GM18507 (cell line): ENCODE data around the gene ASTE1.
"Not testable (repeated sequence)": the region's sequence is repeated elsewhere in the genome, so short reads cannot be mapped to it uniquely, and the experiment has no call there.

Experiments used
- DNase-seq: peaks from one replicate; pipeline ENCODE4 v3.0.0; 2011; ENCODE audit warnings: low read depth; ENCODE audit not compliant: insufficient read length; ENCODE audit errors: extremely low spot score
- FAIRE-seq: peaks from 2 replicates; lab custom pipeline; 2011; peaks lifted over from hg19 to GRCh38; lab: Jason Lieb, UNC

ASTE1 gene, protein sequence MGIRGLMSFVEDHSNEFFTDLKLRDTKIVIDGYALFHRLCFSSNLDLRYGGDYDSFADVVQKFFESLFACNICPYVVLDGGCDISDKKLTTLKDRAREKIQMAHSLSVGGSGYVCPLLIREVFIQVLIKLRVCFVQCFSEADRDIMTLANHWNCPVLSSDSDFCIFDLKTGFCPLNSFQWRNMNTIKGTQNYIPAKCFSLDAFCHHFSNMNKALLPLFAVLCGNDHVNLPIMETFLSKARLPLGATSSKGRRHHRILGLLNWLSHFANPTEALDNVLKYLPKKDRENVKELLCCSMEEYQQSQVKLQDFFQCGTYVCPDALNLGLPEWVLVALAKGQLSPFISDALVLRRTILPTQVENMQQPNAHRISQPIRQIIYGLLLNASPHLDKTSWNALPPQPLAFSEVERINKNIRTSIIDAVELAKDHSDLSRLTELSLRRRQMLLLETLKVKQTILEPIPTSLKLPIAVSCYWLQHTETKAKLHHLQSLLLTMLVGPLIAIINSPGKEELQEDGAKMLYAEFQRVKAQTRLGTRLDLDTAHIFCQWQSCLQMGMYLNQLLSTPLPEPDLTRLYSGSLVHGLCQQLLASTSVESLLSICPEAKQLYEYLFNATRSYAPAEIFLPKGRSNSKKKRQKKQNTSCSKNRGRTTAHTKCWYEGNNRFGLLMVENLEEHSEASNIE

DNA sequence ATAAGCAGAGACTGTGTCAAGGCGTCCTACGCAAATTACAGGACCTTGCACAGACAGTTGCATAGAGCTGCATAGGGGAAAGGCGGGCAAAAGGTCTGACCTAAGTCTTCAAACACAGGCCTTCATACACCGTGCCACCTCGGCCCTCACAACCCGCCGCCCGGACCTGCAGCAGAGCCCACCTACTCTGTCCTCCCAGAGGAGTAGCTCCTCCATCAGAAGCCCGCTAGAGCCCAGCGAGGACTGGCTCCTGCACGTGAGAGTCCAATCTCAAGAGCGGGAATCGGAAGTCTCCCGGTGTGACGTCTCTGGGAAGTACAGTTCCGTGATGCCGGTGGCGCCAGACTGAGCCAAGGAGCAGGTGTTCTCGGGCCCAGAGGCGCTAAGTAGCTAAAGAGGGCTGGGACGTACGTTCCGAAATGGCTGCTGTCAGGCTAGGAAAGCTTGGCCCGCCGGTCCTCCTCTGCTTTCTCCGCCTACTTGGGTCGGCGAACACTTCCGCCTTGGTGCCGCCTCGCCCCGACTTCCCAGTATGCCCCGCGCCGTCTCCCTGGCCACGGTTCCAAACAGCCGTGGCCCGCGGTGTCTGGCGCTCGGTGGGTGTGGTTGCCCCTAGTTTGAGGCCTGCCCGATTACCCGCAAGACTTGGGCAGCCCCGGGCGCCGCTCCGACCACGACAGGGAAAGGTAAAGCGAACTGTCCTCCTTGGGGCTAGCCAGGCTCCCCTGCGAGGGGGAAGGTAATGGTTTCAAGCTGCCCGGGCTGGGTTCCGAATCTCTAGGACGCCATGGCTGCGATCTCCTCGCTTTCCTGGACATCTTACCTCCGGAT lies at the start of gene ASTE1, which contains the start of gene NEK11:
ASTE1 (minus strand) TSS at position 505 of the 831 bp plus-strand sequence. CDS start 1,519 bp downstream, outside the sequence.
NEK11 (plus strand) TSS at position 557 of the 831 bp plus-strand sequence. CDS start 2,832 bp downstream, outside the sequence.
- FAIRE-seq: peak; percentile 96
- peak; percentile 79 for DNase-seq

DNA sequence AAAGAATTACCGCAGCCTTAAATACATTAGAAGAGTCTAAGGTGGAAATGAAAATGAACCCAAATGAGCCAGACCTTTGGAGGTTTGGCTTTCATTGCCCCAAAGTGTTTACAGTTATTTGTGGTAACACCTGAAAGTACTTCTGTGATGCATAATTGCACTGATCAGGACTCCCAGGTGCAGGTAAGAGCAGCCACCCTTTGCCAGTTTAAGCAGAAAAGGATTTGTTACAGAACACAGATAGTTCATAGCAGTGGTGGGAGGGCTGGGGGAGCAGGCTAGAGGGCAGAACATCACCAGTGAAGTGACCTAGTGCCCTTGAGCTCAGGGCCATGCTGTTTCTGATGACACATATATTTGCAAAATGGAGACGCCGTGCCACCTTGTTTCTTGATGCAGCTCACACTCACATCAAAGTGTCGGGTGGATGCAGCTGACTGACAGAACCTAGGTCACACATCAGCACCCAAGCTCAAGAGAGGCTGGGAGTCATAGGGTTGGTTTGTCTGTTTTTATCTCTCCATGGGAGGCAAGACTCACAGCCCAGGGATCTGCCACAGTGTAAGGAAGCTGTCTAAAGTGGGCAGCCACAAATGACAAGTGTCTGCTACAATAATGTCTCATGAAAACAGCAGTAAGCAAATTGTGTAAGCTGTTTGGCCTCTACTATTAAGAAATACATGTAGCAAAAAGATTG lies 49.2 kb upstream of the ASTE1 start:
- FAIRE-seq: no peak
- DNase-seq: no peak

DNA sequence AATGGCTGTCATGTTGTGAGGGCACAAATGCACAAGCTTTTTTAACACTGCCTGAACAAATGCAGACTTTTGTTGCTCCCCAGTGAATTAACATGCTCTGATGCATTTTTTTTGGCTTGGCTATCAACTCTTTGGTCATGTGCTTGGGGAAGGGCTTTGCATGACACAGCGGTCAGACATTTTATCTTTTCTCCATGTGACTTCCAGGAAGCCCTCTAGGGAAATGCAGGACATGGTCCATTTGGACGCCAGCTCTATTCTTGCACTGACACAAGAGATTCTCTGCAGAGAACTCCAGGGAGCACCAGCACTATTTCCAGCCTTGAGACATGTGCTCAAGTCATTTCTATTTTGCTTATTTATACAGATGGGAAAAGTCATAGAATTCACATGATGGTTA lies 46.2 kb upstream of the ASTE1 start:
- DNase-seq (no peak), FAIRE-seq (no peak)

- FAIRE-seq (no peak), DNase-seq (no peak)
These were observed 45.5 kb upstream of the ASTE1 start for GRCh38 chr3:131072099-131072559.

GRCh38 chr3:131067983-131068382 lies 41.4 kb upstream of the ASTE1 start:
- FAIRE-seq: peak; percentile 31
- no peak for DNase-seq

DNA sequence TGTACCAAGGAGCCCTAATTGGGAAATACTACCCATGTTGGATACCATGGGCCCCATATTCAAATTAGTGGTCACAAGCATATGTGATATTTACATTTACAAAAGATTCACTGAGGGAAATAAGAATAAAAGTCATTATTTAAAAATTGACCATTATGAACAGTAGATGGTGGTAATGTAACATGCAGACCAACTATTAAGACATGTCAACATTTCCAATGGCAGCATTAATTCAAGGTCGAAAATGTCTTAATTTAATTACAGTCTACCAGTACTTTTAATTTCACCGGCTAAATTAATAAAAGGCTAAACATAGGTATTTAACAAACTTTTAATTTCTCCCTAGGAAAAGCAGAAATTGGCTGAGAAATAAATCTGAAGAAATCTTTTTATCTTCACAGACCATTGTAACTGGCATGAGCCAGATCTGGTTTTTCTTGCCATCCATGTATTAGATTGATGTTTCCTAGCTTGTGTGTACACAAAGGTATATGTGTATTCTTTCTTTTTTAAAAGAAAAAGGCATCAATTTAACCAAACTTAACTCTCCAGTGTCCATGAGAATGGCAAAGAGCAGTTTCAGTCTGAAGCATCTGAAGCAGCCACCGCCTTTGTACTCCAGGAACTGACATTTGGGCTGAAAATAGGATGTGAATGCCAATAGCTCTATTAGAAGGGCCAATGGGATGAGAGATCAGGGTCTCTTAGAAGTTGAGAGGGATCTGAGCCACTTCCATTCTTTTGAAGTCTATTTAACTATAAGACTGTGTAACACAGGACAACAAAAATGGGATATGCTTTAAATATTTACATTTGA lies 26.6 kb upstream of the ASTE1 start:
- FAIRE-seq (no peak), DNase-seq (no peak)

DNA sequence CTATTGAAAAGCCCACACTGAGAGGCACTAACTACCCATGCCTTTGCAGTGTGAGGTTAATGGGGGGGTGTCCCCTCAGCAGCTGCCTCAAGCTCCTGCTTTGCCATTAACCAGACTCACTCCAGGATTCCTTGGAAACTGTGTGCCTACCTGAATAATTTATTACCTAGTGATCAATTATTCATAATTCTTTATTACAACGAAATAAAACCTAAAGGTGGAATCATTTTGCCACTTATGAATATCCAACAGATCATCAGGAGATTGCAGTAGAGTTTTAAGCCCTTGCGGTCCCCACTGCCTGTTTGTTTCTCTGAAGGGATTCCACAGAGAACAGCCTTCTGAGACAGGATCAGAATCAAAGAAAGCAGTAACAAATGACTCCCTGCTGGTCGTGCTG lies 23.4 kb upstream of the ASTE1 start:
- no peak for DNase-seq
- FAIRE-seq: no peak

DNA sequence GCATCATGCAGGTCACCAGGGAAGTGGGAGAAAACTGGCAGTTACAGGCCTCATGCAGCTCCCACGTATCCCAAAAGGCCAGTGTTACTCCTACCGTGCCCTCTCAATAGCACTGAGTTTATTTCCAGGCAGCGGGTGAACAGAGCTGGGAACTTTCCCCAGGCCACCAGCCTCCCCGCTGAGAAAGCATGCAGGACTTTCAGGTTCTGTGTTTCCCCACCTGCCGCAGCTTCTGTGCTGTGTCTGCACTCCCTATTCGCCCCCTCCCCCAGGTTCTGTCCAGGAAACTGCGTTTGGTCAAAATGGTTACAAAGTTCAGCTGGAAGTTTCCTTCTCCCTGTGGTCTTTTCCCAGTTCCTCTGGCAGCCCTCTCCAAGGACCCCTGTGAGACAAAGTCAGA lies 21.4 kb upstream of the ASTE1 start:
- FAIRE-seq: no peak
- DNase-seq: no peak

DNA sequence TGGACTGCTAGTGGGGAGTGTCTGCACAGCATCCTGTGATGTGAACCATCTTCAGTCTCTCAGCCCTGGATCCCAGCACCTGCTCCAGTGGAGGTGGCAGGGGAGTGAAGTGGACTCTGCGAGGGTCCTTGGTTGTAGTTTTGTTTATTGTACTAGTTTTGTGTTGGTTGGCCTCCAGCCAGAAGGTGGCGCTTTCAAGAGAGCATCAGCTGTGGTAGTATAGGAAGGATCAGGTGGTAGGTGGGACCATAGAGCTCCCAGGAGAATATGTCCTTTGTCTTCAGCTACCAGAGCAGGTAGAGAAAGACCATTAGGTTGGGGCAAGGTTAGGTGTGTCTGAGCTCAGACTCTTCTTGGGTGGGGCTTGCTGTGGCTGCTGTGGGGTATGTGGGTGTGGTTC lies 21.0 kb upstream of the ASTE1 start:
- FAIRE-seq: no peak
- DNase-seq: no peak

DNA sequence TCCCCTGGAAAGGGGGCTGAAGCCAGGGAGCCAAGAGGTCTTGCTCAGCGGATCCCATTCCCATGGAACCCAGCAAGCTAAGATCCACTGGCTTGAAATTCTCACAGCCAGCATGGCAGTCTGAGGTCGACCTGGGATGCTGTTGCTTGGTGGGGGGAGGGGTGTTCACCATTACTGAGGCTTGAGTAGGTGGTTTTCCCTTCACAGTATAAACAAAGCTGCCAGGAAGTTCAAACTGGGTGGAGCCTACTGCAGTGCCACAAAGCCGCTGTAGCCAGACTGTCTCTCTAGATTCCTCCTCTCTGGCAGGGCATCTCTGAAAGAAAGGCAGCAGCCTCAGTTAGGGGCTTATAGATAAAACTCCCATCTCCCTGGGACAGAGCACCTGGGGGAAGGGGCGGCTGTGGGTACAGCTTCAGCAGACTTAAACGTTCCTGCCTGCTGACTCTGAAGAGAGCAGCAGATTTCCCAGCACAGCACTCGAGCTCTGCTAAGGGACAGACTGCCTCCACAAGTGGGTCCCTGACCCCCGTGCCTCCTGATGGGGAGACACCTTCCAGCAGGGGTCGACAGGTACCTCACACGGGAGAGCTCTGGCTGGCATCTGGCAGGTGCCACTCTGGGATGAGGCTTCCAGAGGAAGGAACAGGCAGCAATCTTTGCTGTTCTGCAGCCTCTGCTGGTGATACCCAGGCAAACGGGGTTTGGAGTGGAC lies 15.8 kb upstream of the ASTE1 start:
- not testable (repeated sequence) for DNase-seq, FAIRE-seq

DNA sequence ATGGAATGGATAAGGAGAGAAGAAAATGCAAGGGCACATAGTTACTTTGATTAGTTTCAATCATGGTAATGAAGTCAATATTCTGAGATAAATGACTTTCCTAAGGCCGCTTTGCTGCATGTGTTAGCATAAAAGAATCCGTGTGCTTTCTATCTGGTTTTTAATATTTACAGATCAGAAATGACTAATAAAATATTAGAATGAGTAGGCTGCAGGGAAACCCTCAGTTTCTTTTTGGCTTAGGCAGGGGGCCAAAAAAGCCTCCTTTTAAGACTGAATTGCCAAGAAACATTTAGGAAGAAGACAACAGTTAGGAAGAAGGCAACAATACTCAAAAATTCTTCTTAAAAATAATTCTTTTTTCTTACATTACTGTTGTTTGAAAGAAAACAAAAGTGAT lies 11.7 kb upstream of the ASTE1 start:
- DNase-seq (no peak), FAIRE-seq (no peak)

DNA sequence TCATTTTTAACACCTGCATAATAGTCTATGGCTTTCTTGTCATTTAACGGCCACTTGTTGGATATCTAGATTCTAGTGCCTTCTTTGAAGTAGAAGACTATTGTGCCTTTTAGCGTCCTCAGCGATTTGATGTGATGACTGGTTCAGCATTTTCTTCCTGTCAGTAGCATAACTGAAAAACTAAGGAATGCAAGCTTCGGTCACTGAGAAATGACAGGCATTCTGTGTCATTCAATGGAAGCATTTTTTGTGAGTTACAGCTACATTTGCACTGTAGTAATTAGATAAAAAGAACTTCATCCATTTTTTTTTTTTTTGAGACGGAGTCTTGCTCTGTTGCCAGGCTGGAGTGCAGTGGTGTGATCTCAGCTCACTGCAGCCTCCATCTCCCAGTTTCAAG lies 10.4 kb upstream of the ASTE1 start:
- DNase-seq: no peak
- no peak for FAIRE-seq

DNA sequence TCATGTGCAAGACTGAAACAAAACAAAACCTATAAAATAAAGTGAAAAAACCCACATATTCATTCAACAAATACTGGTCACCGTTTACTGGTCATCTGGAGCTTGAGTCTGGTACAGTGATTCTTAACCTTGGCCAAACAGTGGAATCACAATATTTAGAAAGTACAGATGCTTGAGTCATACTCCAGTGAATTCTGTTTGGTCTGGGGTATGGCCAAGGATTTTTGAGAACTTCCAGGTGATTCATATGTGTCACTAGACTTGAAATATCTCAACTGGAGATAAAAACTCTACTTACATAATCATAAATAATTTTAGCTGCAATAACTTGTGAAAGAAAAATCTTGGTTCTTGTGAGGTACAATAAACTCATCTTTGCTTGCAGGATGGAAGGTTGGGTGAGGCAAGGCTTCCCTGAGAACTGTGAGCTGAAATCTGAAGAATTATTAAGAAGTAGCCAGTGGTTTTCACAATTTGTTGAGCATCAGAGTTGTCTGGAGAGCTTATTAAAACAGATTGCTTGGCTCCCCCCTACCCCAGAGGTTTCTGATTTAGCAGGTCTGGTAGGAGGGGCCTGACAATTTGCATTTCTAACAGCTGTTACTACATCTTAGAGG lies 9.7 kb upstream of the ASTE1 start:
- no peak for FAIRE-seq
- DNase-seq: no peak

DNA sequence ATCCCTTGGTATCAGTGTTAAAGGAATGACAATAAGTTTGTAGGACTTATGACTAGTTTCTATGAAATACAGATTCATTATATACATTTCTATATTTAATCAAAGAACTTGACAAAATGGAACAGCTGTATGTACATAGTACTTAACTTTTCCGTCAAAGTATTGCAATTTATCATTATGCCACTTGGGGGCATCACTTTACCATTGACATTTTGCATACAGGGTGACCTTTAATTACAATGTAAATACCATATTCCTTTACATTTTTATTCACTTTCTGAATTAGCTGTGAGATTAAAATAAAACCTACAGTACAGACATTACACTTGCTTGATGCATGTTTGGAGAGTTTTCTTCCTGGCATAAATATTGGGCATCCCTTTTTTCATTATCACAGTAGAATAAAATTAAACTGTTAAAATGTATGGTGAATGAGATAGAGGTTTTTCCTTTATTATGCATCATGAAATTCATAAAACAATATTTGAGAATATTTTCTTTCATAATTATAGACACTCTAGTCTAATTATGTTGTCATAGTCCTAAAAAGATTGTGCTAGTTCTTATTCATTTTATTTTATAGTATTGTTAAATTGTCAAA lies 7.0 kb upstream of the ASTE1 start:
- DNase-seq (peak; percentile 15), FAIRE-seq (peak; percentile 81)

- DNase-seq (no peak), FAIRE-seq (no peak)
These were observed 5.0 kb upstream of the ASTE1 start for GRCh38 chr3:131031660-131032059.

DNA sequence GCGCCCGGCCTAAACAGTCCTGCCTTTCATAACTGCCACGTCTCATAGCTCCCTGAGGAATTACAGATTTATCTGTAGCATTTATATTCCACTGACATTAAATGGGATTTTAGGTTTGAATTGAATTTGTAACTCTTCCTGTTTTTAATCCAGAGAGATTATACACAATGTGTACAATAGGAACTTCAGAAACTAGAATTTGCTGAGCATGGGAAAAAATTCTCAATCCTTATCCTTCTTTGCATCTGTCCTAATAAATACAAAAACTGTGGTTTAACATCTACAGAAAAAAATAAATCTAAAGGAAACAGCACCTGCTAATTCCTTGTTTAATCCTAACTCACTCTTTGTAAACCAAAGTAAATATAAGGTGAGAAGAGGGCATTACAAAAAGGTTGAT lies 2.2 kb upstream of the ASTE1 start:
- FAIRE-seq: no peak

DNA sequence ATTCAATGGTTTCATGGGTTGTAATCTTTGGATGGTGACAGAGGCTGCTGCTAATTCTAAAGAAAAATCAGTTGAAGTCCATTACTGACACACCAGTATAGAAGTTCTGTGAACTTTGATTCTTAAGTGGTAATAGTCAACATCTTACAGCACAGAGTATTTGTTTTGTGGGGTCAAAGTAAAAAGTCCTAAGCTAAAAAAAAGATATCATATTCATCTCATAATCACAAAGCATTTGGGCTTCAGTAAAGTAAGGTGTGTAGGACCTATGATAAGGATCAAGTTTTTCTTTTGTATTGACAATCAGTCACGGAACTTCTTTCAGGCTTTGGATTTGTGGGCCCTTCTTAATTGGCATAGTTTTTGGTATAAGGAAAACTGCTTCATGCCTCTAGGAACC lies 1.1 kb downstream of the ASTE1 start:
- DNase-seq (no peak), FAIRE-seq (no peak)

More for the DNA sequence above, 2.2 kb upstream of the ASTE1 start:
- no peak for DNase-seq
